Stimulated activated CD4-positive, alpha-beta T cell treated with anti-CD3 and anti-CD28 coated beads, Interleukin-1b, Interleukin-23, amount 100 ng/mL, for 1 hour (primary cell): ENCODE measurements around the gene MOAP1.
"Not testable (repeated sequence)": the region's sequence is repeated elsewhere in the genome, so short reads cannot be mapped to it uniquely, and the experiment has no call there.

Experiments used
- DNase-seq, 2 donors: peaks; one replicate each; pipeline ENCODE4 v3.0.0-alpha.2; 2020; ENCODE audit warnings: low read depth in 2 of 2

The MOAP1 gene

DNA sequence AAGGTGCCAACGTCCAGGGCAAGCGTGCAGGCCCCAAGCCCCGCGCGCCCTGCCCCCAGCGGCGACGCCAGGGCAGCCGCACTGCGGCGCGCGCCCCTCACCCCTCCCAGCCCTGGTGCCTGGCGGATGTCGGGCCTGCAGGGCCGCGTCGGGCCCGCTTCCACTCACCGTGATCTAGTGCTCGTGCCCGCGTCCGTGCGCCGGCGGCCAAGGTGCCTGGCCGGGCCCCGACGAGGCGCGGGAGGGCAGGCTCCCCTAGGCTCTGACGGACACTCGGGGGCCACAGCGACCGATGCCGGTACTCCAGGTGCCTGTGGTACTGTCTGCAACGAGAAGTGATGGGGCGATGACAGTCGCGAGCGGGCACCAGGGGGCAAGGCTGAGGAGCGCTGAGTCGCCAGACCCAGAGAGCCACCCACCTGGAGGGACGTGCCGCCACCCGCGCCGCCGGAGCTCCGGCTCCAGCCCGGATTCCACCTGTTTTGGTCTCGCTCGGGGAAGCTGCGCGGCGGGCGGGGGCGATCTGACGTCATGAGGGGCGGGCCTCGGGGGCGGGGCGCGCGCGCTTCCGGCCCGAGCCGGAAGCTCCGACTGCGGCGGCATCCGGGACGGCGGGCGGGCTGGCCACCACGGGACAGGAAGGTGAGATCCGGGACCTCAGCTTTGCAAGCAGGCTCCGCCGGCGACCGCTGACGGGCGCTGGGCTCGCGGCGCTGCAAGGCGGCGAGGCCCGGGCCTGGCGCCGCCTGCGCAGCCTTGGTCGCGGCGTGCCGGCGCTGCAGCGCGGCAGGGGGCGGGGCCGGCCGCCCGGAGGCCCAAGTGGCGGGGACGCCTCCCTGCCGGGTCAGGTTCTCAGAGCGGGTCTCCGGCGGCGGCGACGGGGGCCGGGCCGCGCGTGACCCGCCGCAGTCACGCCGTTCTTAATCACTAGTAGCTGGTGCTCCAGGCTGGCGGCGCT, at the start of gene MOAP1, which contains the start of gene LYSET:
Gene MOAP1, minus strand, starts transcription at position 507 of the 958 bp plus-strand sequence. CDS start 655 bp downstream, outside the sequence.
Gene LYSET, plus strand, starts transcription at position 927 of the 958 bp plus-strand sequence. CDS start 89 bp downstream, outside the sequence.
- peak; percentile 75 to 77 for DNase-seq

GRCh38 chr14:93233078-93233477, 48.4 kb upstream of the MOAP1 start:
- DNase-seq: not testable (repeated sequence)

DNA sequence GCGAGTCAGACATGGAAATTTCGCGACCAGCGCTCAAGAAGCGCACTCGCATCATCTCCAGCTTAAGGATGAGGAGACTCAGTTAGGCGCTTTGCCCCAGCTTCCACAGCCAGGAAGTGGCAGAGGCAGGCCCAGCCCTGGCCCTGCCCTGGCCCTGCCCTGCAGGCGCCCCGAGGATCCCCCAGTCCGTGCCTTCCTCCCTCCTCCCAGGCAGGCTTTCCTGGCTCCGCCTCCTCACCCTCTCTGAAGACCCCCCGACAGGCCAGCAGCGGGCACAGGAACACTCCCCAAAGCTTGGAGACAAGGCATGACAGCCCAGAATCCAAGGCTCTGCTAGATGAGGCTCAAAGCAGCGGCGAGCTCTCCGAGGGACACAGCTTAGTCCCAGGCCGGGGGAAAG, 47.5 kb upstream of the MOAP1 start:
- DNase-seq: no peak

GRCh38 chr14:93231129-93231979, 46.7 kb upstream of the MOAP1 start:
- no peak for DNase-seq

DNA sequence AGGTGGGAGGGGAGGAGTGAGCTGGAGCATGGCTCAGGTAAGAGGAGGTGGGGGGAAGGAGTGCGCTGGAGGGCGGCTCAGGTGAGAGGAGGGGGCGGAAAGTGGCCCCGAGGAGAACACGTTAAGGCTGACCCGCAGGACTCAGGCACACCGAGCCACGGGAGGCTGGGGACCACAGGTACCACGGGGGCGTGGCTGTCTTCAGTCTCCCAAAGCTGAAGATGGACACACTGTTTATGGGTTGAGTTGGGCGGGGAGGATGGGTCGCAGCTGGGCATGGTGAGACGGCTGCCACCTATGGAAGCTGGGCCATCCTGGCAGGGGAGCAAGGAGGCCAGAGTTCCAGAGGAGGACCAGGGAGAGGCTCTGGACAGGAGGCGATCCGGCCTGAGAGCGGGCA, 45.8 kb upstream of the MOAP1 start:
- DNase-seq: no peak

GRCh38 chr14:93228550-93228949, 43.9 kb upstream of the MOAP1 start:
- no peak for DNase-seq

GRCh38 chr14:93223565-93223964, 38.9 kb upstream of the MOAP1 start:
- DNase-seq: no peak

- DNase-seq: no peak
These were observed 35.8 kb upstream of the MOAP1 start for GRCh38 chr14:93220509-93220908.

GRCh38 chr14:93219103-93219726, 34.5 kb upstream of the MOAP1 start:
- DNase-seq: no peak

GRCh38 chr14:93214598-93214997, 29.9 kb upstream of the MOAP1 start:
- DNase-seq: no peak

DNA sequence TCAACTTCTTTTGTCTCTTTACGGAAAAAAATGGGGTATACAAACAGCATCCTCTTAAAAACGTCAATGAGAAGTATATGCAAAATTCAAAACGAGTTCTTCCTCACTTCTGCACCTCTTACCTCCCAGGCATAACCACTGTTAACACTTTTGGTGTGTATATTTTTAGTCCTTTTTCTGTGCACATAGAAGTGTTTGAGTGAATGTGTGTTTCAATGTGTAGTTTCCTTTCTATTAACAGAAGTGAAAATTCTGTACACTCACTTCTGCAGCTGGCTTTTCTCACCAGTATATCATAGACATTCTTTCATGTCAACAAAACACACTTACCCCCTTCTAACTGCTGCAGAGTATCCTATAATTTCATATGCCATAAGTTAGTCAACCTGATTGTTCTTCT, 27.7 kb upstream of the MOAP1 start:
- no peak for DNase-seq

GRCh38 chr14:93207468-93208308, 23.0 kb upstream of the MOAP1 start:
- no peak for DNase-seq

GRCh38 chr14:93206793-93207467, 22.2 kb upstream of the MOAP1 start, which contains the start of the genes GON7 and UBR7:
Gene GON7, minus strand, starts transcription at chr14:93207065. Its CDS starts 28 bp downstream, at chr14:93207037.
Gene UBR7, plus strand, starts transcription at chr14:93207256. Its CDS starts 36 bp downstream, at chr14:93207292.
- peak; percentile 47 to 68 for DNase-seq

GRCh38 chr14:93201155-93201704, 16.5 kb upstream of the MOAP1 start:
- no peak for DNase-seq

- DNase-seq: no peak
These were observed 15.9 kb upstream of the MOAP1 start for GRCh38 chr14:93200553-93200952.

- no peak for DNase-seq
These were observed 14.3 kb upstream of the MOAP1 start for GRCh38 chr14:93199031-93199430.

DNA sequence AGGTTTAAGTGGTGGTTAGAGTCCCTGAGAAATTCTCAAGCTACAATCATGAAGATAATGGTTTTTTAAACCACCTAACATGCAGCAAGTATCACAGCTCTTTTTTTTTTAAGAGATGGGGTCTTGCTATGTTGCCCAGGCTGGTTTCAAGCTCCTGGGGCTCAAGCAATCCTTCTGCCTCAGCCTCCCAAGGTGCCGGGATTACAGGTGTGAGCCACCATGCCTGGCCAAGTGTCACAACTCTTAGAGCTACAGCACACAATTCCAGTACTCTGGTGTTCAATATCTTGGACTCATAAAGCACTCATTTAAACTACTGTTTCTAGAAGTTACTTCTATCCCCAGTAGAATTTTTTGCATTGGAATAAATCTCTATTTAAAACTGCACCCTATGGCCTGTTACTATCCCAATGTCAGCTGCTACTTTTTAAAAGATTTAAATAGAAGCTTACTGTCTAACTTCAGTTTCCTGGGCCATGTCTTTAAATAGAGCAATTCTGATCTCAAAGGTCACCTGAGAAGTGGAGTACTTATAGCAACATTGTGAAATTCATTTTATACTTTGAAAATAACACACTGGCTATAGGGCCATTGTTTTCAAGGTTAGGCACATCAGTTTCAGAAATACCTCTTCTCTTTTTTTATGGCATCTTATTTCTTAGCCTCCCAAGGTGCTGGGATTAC, 10.8 kb upstream of the MOAP1 start:
- DNase-seq: no peak

DNA sequence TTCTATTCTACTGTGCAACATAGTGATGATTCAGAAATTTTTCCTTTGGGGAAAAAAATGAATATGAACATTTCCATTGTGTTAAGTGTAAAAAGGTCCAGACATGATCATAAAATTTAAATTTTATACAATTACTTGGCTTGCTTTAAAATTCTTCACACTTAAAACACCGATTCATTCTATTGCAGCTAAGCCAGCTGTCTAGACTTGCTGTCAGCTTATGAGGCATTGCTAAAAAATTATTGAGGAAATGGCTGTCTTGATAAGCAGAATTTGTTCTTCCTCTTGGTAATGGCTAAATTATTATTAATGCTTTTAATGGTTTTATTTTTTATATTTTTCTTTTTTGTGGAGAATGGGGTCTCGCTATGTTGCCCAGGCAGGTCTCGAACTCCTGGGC, 2.3 kb upstream of the MOAP1 start:
- DNase-seq: no peak

GRCh38 chr14:93186466-93186865, 1.8 kb upstream of the MOAP1 start:
- no peak for DNase-seq
